Keratinocyte (primary cell): ENCODE measurements around the gene B9D1.

Experiments
- EZH2 ChIP-seq: IDR thresholded peaks from one replicate; pipeline ENCODE4 v1.6.1; 2012; ENCODE audit warnings: inconsistent platforms, mild to moderate bottlenecking, low read length, moderate library complexity
- TF ChIP-seq, protein P1 (sequence below), 3 experiments: IDR thresholded peaks in 1 of 3; conservative IDR thresholded peaks in 1 of 3; optimal IDR thresholded peaks in 1 of 3; 2 replicates in 2 of 3; 3 replicates in 1 of 3; pipeline versions ENCODE3 to v1.5.1; 2011; ENCODE audit warnings: low read length in 3 of 3, mild to moderate bottlenecking in 3 of 3, moderate library complexity in 2 of 3, control low read depth in 1 of 3, inconsistent platforms in 1 of 3; ENCODE audit not compliant: insufficient read depth in 2 of 3; ENCODE audit errors: extremely low read depth in 1 of 3

DNA sequence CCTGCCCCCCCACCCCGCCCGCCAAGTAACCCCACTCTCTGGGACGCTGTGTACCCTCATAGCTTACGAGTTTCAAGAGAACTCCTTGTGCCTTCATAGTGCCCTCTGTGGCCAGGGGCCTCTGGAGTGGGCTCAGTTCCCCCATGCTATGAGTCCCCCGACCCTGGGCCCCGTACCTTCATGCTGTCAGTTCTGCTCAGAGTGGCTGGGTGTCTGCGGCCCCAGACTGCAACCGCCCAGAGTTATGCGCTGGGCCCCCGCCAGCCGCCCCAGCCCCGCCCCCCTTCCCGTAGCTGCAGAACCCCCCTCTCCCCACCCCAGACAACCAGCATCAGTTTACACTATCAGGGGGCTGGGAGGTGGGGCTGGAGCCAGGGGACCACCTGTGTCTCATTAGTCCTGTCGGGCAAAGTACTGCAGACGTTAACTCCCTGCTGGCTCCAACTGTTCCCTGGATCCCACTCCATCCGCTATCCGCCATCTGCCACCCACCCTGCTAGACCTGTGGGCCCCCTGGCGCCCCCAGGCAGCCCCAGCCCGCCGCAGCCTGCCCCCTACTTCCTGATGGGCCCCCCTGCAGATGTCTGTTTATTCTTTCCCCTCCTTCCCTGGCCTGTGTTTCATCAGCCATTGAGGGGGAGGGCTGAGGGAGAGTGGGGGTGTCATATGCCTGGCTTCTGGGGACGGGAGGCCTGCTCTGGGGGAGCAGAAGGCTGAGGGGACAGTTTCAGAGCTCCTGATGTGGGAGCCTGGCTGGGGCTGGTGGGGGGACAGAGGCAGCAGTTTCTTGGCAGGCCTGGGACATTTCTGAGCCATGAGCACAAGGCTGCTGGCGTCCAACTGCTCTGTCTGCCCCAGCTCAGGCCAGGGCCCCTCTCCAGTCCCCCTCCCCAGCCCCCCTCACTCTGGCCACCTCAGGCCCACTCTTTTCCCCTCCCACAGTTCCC lies 24.7 kb upstream of the B9D1 start, which contains the start of gene MFAP4:
- TF ChIP-seq, protein P1, sequence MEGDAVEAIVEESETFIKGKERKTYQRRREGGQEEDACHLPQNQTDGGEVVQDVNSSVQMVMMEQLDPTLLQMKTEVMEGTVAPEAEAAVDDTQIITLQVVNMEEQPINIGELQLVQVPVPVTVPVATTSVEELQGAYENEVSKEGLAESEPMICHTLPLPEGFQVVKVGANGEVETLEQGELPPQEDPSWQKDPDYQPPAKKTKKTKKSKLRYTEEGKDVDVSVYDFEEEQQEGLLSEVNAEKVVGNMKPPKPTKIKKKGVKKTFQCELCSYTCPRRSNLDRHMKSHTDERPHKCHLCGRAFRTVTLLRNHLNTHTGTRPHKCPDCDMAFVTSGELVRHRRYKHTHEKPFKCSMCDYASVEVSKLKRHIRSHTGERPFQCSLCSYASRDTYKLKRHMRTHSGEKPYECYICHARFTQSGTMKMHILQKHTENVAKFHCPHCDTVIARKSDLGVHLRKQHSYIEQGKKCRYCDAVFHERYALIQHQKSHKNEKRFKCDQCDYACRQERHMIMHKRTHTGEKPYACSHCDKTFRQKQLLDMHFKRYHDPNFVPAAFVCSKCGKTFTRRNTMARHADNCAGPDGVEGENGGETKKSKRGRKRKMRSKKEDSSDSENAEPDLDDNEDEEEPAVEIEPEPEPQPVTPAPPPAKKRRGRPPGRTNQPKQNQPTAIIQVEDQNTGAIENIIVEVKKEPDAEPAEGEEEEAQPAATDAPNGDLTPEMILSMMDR (optimal IDR thresholded peaks at IDR 0.05 in 1 of 3, IDR thresholded peaks at IDR 0.05 in 1 of 3, conservative IDR thresholded peaks at IDR 0.05 in 1 of 3; ENCODE audit: extremely low read depth in 1 of 3, insufficient read depth in 2 of 3, low read length in 3 of 3) = no peak
- no peak for TF ChIP-seq EZH2
